HCT116 (cell line): ENCODE results near the gene DLX4. TPM values are rescaled to one million over a fixed set of nuclear protein-coding genes. Genes with fewer than 3 reads are reported as not detected.

Source experiments
- ATAC-seq: fragments of 200-7000 bp; cut with Tn5 transposase; 2 replicates; pipeline ENCODE4 v1.9.1; 2020; ENCODE audit warnings: mild to moderate bottlenecking, moderate library complexity
- BruUV-seq: library from RNA; stranded (reverse); fragments of 400-500 nt; replicated peaks from 2 replicates; lab custom pipeline; 2021; lab: Mats Ljungman, UMichigan
- CTCF ChIA-PET: fragments of 300-600 bp; sonication (Branson Sonifier 250); formaldehyde crosslinking; loops from one replicate; lab custom pipeline; 2021; ENCODE audit warnings: antibody characterized with exemption; lab: Charles Lee
- POLR2A ChIA-PET: fragments of 300-600, 350-600 bp; sonication (Branson Sonifier 250); formaldehyde crosslinking; loops from one replicate; lab custom pipeline; 2021; ENCODE audit warnings: antibody characterized with exemption; lab: Charles Lee
- RAD21 ChIA-PET, 2 experiments: fragments of 300-600 bp; sonication (Branson Sonifier 250); formaldehyde crosslinking; loops; one replicate each; lab custom pipeline; 2023; ENCODE audit warnings: low total read pairs in 2 of 2; ENCODE audit not compliant: uncharacterized antibody in 2 of 2, unreplicated experiment in 2 of 2, low non-redundant PET in 1 of 2; lab: Charles Lee
- DNase-seq: peaks from one replicate; pipeline ENCODE4 v3.0.0-alpha.2; 2010; ENCODE audit warnings: low read depth, low spot score
- H2AFZ ChIP-seq: fragments of 200-600 bp; shearing (Covaris generic), sonication (generic); 2 replicates; pipeline ENCODE4 v1.6.1; 2017; ENCODE audit warnings: low read depth, mixed run types, mixed read lengths, antibody characterized with exemption, low read length; ENCODE audit not compliant: poor library complexity, severe bottlenecking
- H3K27ac ChIP-seq: 2 replicates; pipeline ENCODE4 v1.5.1; 2012; ENCODE audit warnings: low read depth, low read length
- H3K27me3 ChIP-seq: fragments of 200-600 bp; sonication (generic); 2 replicates; pipeline ENCODE4 v1.6.1; 2016; ENCODE audit warnings: mixed run types, low read length, mixed read lengths; ENCODE audit not compliant: insufficient read depth
- H3K36me3 ChIP-seq, 2 experiments: fragments of 200-500 bp in 1 of 2; fragments of 200-600 bp in 1 of 2; sonication (Bioruptor generic) in 1 of 2; sonication (generic) in 1 of 2; 2 replicates each; pipeline versions ENCODE4 v1.5.1 to v1.6.1; 2014 to 2016; ENCODE audit warnings: low read length in 2 of 2, inconsistent platforms in 1 of 2, mixed read lengths in 1 of 2, mixed run types in 1 of 2; ENCODE audit not compliant: insufficient read depth in 2 of 2, control insufficient read depth in 1 of 2
- H3K4me1 ChIP-seq, 2 experiments: fragments of 200-600 bp in 1 of 2; sonication (generic) in 1 of 2; 2 replicates each; pipeline versions ENCODE4 v1.5.1 to v1.6.1; 2012 to 2017; ENCODE audit warnings: low read length in 2 of 2, inconsistent platforms in 1 of 2, mild to moderate bottlenecking in 1 of 2, mixed read lengths in 1 of 2, mixed run types in 1 of 2, moderate library complexity in 1 of 2; ENCODE audit not compliant: insufficient read depth in 2 of 2, control insufficient read depth in 1 of 2
- H3K4me2 ChIP-seq: fragments of 200-600 bp; sonication (generic); 2 replicates; pipeline ENCODE4 v1.6.1; 2017; ENCODE audit warnings: mixed run types, low read length, mixed read lengths
- H3K4me3 ChIP-seq, 2 experiments: fragments of 200-600 bp in 1 of 2; sonication (generic) in 1 of 2; replicated peaks in 1 of 2; 2 replicates each; pipeline ENCODE4 v1.5.1; 2011 to 2016; ENCODE audit warnings: low read length in 2 of 2, control low read depth in 1 of 2, low read depth in 1 of 2, mild to moderate bottlenecking in 1 of 2, mixed read lengths in 1 of 2, mixed run types in 1 of 2
- H3K79me2 ChIP-seq: fragments of 200-600 bp; sonication (generic); 2 replicates; pipeline ENCODE4 v1.6.1; 2017; ENCODE audit warnings: mild to moderate bottlenecking, mixed run types, low read length, moderate library complexity, mixed read lengths; ENCODE audit not compliant: insufficient read depth
- H3K9ac ChIP-seq: fragments of 200-600 bp; sonication (generic); 2 replicates; pipeline ENCODE4 v1.6.1; 2016; ENCODE audit warnings: low read length, mixed read lengths
- H3K9me2 ChIP-seq: fragments of 200-600 bp; sonication (generic), shearing (Covaris generic); 2 replicates; pipeline ENCODE4 v1.6.1; 2017; ENCODE audit warnings: mixed run types, mild to moderate bottlenecking, moderate library complexity; ENCODE audit not compliant: insufficient read depth
- H3K9me3 ChIP-seq, 2 experiments: fragments of 200-500 bp in 1 of 2; fragments of 200-600 bp in 1 of 2; sonication (Bioruptor generic) in 1 of 2; sonication (generic) in 1 of 2; 2 replicates each; pipeline ENCODE4 v1.6.1; 2014 to 2017; ENCODE audit warnings: low read length in 2 of 2, mixed read lengths in 2 of 2, inconsistent platforms in 1 of 2, low read depth in 1 of 2, mild to moderate bottlenecking in 1 of 2, mixed run types in 1 of 2, moderate library complexity in 1 of 2; ENCODE audit not compliant: control insufficient read depth in 1 of 2, insufficient read depth in 1 of 2
- H4K20me1 ChIP-seq: fragments of 200-600 bp; sonication (generic), shearing (Covaris generic); 2 replicates; pipeline ENCODE4 v1.6.1; 2017; ENCODE audit warnings: mixed run types, mild to moderate bottlenecking, moderate library complexity; ENCODE audit not compliant: insufficient read depth
- CBX3 ChIP-seq: IDR thresholded peaks from 2 replicates; pipeline ENCODE4 v1.6.1; 2012; ENCODE audit warnings: low read depth
- CEBPB ChIP-seq: IDR thresholded peaks from 2 replicates; pipeline ENCODE4 v1.6.1; 2012; ENCODE audit warnings: low read depth
- ELF1 ChIP-seq: IDR thresholded peaks from 2 replicates; pipeline ENCODE4 v1.6.1; 2012; ENCODE audit warnings: low read depth, borderline replicate concordance
- EZH2 ChIP-seq: fragments of 200-600 bp; sonication (generic); IDR thresholded peaks from 2 replicates; pipeline ENCODE4 v1.6.1; 2017; ENCODE audit warnings: antibody characterized with exemption, mixed run types
- EZH2phosphoT487 ChIP-seq: fragments of 200-600 bp; IDR thresholded peaks from 2 replicates; pipeline ENCODE4 v1.6.1; 2018; ENCODE audit warnings: antibody characterized with exemption, borderline replicate concordance
- POLR2A ChIP-seq: IDR thresholded peaks from 2 replicates; pipeline ENCODE4 v1.7.0; 2011; ENCODE audit warnings: borderline replicate concordance; ENCODE audit not compliant: insufficient read depth, insufficient read length; ENCODE audit errors: extremely low read depth
- POLR2AphosphoS5 ChIP-seq: IDR thresholded peaks from 2 replicates; pipeline ENCODE4 v1.6.1; 2011; ENCODE audit warnings: mild to moderate bottlenecking, low read depth, low read length, moderate library complexity
- RAD21 ChIP-seq: IDR thresholded peaks from 2 replicates; pipeline ENCODE4 v1.6.1; 2012; ENCODE audit warnings: low read depth, mild to moderate bottlenecking
- SP1 ChIP-seq: IDR thresholded peaks from 2 replicates; pipeline ENCODE4 v1.6.1; 2012; ENCODE audit warnings: low read depth
- TCF7L2 ChIP-seq: IDR thresholded peaks from 2 replicates; pipeline ENCODE4 v1.7.0; 2011; ENCODE audit warnings: borderline replicate concordance, inconsistent platforms; ENCODE audit not compliant: insufficient read depth, insufficient read length; ENCODE audit errors: extremely low read depth
- YY1 ChIP-seq: IDR thresholded peaks from 2 replicates; pipeline ENCODE4 v1.6.1; 2011; ENCODE audit warnings: low read length, low read depth, moderate library complexity, mild to moderate bottlenecking; ENCODE audit not compliant: insufficient replicate concordance; ENCODE audit errors: extremely low read depth
- ZFX ChIP-seq: fragments of 450-650 bp; IDR thresholded peaks from 2 replicates; pipeline ENCODE4 v1.6.1; 2017
- intact Hi-C: fragments of 100-400 bp; cut with micrococcal nuclease; formaldehyde crosslinking; loops from 2 replicates; pipeline ENCODE4 v1.10.0; 2022
- total RNA-seq: library from RNA; stranded (reverse); gene quantifications from one replicate; pipeline ENCODE4 v1.2.1, GENCODE V29; 2021; ENCODE audit not compliant: unreplicated experiment
- TF ChIP-seq, protein P1 (sequence below): IDR thresholded peaks from 2 replicates; pipeline ENCODE4 v1.6.1; 2012
- TF ChIP-seq, protein P2 (sequence below): IDR thresholded peaks from 2 replicates; pipeline ENCODE4 v1.6.1; 2012; ENCODE audit warnings: low read depth
- TF ChIP-seq, protein P3 (sequence below): IDR thresholded peaks from 2 replicates; pipeline ENCODE4 v1.6.1; 2011; ENCODE audit warnings: mild to moderate bottlenecking, low read length, moderate library complexity; ENCODE audit not compliant: insufficient replicate concordance; ENCODE audit errors: extremely low read depth
- TF ChIP-seq, protein P4 (sequence below): IDR thresholded peaks from 2 replicates; pipeline ENCODE4 v1.6.1; 2012

DLX4 gene
- total RNA-seq, 1 experiment from 2014 or later = 14.0 TPM

DNA sequence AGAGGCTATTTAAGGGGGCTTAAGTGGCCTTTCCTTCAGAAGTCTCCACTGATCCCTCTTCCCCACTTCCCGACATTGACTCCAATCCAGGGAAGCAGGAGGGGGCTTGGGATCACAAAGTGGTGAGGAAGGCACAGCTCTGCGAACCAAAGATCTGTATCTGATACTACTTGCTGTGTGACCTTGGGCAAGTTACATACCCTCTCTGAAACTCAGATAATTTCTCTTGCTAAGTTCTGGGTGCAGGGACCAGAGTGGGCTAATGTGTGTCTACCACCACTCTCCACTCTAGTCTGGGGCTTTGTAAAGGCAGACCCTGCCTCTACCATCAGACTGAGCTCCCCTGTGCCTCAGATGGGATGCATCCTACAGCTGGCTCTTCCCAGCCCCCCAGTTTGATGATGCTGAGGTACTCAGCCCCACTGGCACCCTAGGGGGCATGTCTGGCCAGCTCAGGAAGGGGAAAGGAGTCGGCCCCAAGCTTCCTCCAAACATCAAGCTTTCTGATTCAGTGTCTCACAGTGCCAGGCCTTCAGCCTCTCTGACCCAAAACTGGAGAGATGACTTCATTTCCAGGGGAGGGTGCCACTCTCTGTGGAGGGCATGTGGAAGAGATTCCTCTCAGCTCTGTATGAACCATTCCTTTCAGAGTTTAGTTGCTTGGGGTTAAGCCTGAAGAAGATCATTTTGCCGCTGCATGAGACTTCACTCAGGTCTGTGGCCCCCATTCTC, 10.9 kb downstream of the DLX4 start (continued):
- TF ChIP-seq, protein P1, sequence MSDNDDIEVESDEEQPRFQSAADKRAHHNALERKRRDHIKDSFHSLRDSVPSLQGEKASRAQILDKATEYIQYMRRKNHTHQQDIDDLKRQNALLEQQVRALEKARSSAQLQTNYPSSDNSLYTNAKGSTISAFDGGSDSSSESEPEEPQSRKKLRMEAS = no peak
- TF ChIP-seq, protein P2, sequence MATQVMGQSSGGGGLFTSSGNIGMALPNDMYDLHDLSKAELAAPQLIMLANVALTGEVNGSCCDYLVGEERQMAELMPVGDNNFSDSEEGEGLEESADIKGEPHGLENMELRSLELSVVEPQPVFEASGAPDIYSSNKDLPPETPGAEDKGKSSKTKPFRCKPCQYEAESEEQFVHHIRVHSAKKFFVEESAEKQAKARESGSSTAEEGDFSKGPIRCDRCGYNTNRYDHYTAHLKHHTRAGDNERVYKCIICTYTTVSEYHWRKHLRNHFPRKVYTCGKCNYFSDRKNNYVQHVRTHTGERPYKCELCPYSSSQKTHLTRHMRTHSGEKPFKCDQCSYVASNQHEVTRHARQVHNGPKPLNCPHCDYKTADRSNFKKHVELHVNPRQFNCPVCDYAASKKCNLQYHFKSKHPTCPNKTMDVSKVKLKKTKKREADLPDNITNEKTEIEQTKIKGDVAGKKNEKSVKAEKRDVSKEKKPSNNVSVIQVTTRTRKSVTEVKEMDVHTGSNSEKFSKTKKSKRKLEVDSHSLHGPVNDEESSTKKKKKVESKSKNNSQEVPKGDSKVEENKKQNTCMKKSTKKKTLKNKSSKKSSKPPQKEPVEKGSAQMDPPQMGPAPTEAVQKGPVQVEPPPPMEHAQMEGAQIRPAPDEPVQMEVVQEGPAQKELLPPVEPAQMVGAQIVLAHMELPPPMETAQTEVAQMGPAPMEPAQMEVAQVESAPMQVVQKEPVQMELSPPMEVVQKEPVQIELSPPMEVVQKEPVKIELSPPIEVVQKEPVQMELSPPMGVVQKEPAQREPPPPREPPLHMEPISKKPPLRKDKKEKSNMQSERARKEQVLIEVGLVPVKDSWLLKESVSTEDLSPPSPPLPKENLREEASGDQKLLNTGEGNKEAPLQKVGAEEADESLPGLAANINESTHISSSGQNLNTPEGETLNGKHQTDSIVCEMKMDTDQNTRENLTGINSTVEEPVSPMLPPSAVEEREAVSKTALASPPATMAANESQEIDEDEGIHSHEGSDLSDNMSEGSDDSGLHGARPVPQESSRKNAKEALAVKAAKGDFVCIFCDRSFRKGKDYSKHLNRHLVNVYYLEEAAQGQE = no peak

DNA sequence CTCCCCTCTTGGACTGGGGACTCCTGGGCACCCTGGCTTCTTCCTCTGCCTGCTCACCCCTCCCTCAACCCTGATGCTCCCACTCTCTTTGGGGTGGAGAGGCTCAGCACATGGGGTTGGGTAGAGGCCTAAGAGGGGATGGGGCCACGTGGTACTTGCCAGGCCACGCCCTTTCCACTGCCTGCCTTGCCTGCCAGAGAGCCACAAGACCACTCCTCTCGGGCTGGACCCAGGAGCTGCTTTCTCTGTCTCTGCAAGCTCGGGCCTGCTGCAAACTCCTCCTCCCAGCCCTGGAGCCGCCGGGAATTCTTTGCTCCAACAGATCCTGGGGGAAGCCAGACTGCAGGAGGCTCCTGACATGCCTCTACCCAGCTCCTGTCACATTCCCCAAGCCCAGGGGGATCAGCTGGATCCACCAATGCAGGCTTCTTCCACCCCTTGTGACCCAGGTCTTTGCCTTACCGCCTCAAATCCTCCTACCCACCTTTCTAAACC, 11.8 kb downstream of the DLX4 start:
- POLR2A ChIA-PET = no interaction called here
- H3K27me3 ChIP-seq = no peaks in the 10 kb centered on the region
- DNase-seq = no peak
- H4K20me1 ChIP-seq = no peaks in the 10 kb centered on the region
- H3K79me2 ChIP-seq = no peaks in the 10 kb centered on the region
- RAD21 ChIA-PET = no interaction called here
- H3K4me3 ChIP-seq = no peak overlapping the region
- no peak overlapping the region for H3K27ac ChIP-seq
- BruUV-seq = no TSS peak
- H3K36me3 ChIP-seq = no peaks in the 10 kb centered on the region
- TF ChIP-seq EZH2 = no peak
- TF ChIP-seq YY1 = no peak
- TF ChIP-seq CBX3 = no peak
- no peak for TF ChIP-seq POLR2AphosphoS5
- TF ChIP-seq, protein P3, sequence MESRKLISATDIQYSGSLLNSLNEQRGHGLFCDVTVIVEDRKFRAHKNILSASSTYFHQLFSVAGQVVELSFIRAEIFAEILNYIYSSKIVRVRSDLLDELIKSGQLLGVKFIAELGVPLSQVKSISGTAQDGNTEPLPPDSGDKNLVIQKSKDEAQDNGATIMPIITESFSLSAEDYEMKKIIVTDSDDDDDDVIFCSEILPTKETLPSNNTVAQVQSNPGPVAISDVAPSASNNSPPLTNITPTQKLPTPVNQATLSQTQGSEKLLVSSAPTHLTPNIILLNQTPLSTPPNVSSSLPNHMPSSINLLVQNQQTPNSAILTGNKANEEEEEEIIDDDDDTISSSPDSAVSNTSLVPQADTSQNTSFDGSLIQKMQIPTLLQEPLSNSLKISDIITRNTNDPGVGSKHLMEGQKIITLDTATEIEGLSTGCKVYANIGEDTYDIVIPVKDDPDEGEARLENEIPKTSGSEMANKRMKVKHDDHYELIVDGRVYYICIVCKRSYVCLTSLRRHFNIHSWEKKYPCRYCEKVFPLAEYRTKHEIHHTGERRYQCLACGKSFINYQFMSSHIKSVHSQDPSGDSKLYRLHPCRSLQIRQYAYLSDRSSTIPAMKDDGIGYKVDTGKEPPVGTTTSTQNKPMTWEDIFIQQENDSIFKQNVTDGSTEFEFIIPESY = no peak
- TF ChIP-seq CEBPB = no peak
- no peak for TF ChIP-seq POLR2A
- no peak for TF ChIP-seq ZFX
- TF ChIP-seq SP1 = no peak
- no peak for TF ChIP-seq RAD21
- no peak for TF ChIP-seq TCF7L2
- TF ChIP-seq ELF1 = no peak
- no peak for TF ChIP-seq EZH2phosphoT487
- TF ChIP-seq, protein P4, sequence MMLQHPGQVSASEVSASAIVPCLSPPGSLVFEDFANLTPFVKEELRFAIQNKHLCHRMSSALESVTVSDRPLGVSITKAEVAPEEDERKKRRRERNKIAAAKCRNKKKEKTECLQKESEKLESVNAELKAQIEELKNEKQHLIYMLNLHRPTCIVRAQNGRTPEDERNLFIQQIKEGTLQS = no peak
- TF ChIP-seq, all 23 proteins: peak for 0
- H3K4me1 ChIP-seq = peaks cover 6 to 14% of the 10 kb centered on the region in 2 experiments; a peak in 3 of 4 replicates
- ATAC-seq = no peak
- CTCF ChIA-PET = interaction anchor here (0.9 to 2.7 kb wide), 2 partner anchors 17 to 29 kb away, joined by 3 to 13 read pairs; no protein-coding TSS in a partner anchor
- H3K4me2 ChIP-seq = no peak overlapping the region
- H3K9me3 ChIP-seq = no peaks in the 10 kb centered on the region
- H3K9ac ChIP-seq = no peak overlapping the region
- intact Hi-C loops = no loop called here
- no peak overlapping the region for H2AFZ ChIP-seq
- no peaks in the 10 kb centered on the region for H3K9me2 ChIP-seq
